Stimulated activated naive CD8-positive, alpha-beta T cell treated with anti-CD3 and anti-CD28 coated beads, Interleukin-15, Interleukin-2, amounts not matched to agents 100 ng/mL and 50 ng/mL, for 24 hours (primary cell): Measurements from ENCODE around the gene SUSD3.
"Not testable (repeated sequence)": the region's sequence is repeated elsewhere in the genome, so short reads cannot be mapped to it uniquely, and the experiment has no call there.

ENCODE experiments used
- H3K27ac Mint-ChIP-seq: one replicate; pipeline ENCODE4 v1.8.0; 2021; ENCODE audit warnings: mild to moderate bottlenecking, mixed read lengths
- H3K27me3 Mint-ChIP-seq: one replicate; pipeline ENCODE4 v1.8.0; 2021; ENCODE audit warnings: mixed read lengths
- H3K36me3 Mint-ChIP-seq: one replicate; pipeline ENCODE4 v1.8.0; 2021; ENCODE audit warnings: low read depth, mixed read lengths
- H3K4me1 Mint-ChIP-seq: one replicate; pipeline ENCODE4 v1.8.0; 2021; ENCODE audit warnings: low read depth, mixed read lengths
- H3K4me3 Mint-ChIP-seq: one replicate; pipeline ENCODE4 v1.8.0; 2021; ENCODE audit warnings: mild to moderate bottlenecking, mixed read lengths
- H3K9me3 Mint-ChIP-seq: one replicate; pipeline ENCODE4 v1.8.0; 2021; ENCODE audit warnings: mixed read lengths

Gene SUSD3

GRCh38 chr9:93111001-93111370, 52.5 kb downstream of the SUSD3 start:
- H3K4me3 Mint-ChIP-seq: no peak overlapping the region
- H3K27ac Mint-ChIP-seq: peak overlapping the region; percentile 29
- H3K27me3 Mint-ChIP-seq: no peaks in the 10 kb centered on the region
- peaks cover 1% of the 10 kb centered on the region for H3K9me3 Mint-ChIP-seq
- H3K36me3 Mint-ChIP-seq: peaks cover 10% of the 10 kb centered on the region
- H3K4me1 Mint-ChIP-seq: peaks cover 49% of the 10 kb centered on the region

GRCh38 chr9:93111371-93112115, 53.0 kb downstream of the SUSD3 start:
- Mint-ChIP-seq H3K27ac (no peak overlapping the region), H3K4me1 (peaks cover 45% of the 10 kb centered on the region), H3K36me3 (peaks cover 10% of the 10 kb centered on the region), H3K4me3 (no peak overlapping the region), H3K27me3 (no peaks in the 10 kb centered on the region), H3K9me3 (no peaks in the 10 kb centered on the region)

GRCh38 chr9:93112116-93112863, 53.8 kb downstream of the SUSD3 start:
- Mint-ChIP-seq H3K9me3 (no peaks in the 10 kb centered on the region), H3K27ac (no peak overlapping the region), H3K36me3 (peaks cover 10% of the 10 kb centered on the region), H3K4me3 (no peak overlapping the region), H3K27me3 (no peaks in the 10 kb centered on the region), H3K4me1 (peaks cover 37% of the 10 kb centered on the region)

- Mint-ChIP-seq H3K27me3 (no peaks in the 10 kb centered on the region), H3K36me3 (peaks cover 10% of the 10 kb centered on the region), H3K4me1 (peaks cover 31% of the 10 kb centered on the region), H3K27ac (no peak overlapping the region), H3K4me3 (no peak overlapping the region), H3K9me3 (no peaks in the 10 kb centered on the region)
Observed at GRCh38 chr9:93112864-93113389, 54.4 kb downstream of the SUSD3 start.

GRCh38 chr9:93114169-93114983, 55.9 kb downstream of the SUSD3 start:
- no peaks in the 10 kb centered on the region for H3K9me3 Mint-ChIP-seq
- no peak overlapping the region for H3K4me3 Mint-ChIP-seq

GRCh38 chr9:93114984-93115335, 56.5 kb downstream of the SUSD3 start:
- no peaks in the 10 kb centered on the region for H3K9me3 Mint-ChIP-seq

More at GRCh38 chr9:93114169-93114983, 55.9 kb downstream of the SUSD3 start:
- Mint-ChIP-seq H3K36me3 (peaks cover 5% of the 10 kb centered on the region), H3K27me3 (no peaks in the 10 kb centered on the region), H3K27ac (peak overlapping the region; percentile 70), H3K4me1 (peaks cover 21% of the 10 kb centered on the region)

GRCh38 chr9:93115486-93116071, 57.1 kb downstream of the SUSD3 start:
- Mint-ChIP-seq H3K27ac (no peak overlapping the region), H3K4me3 (no peak overlapping the region), H3K36me3 (peaks cover 9% of the 10 kb centered on the region), H3K27me3 (no peaks in the 10 kb centered on the region), H3K9me3 (no peaks in the 10 kb centered on the region), H3K4me1 (peaks cover 28% of the 10 kb centered on the region)

More at GRCh38 chr9:93114984-93115335, 56.5 kb downstream of the SUSD3 start:
- Mint-ChIP-seq H3K27me3 (no peaks in the 10 kb centered on the region), H3K27ac (peak overlapping the region; percentile 70), H3K4me3 (no peak overlapping the region), H3K36me3 (peaks cover 5% of the 10 kb centered on the region), H3K4me1 (peaks cover 22% of the 10 kb centered on the region)

- peaks cover 22% of the 10 kb centered on the region for H3K4me1 Mint-ChIP-seq
- no peak overlapping the region for H3K4me3 Mint-ChIP-seq
- H3K36me3 Mint-ChIP-seq: peaks cover 4% of the 10 kb centered on the region
- H3K27ac Mint-ChIP-seq: no peak overlapping the region
- H3K27me3 Mint-ChIP-seq: no peaks in the 10 kb centered on the region
- H3K9me3 Mint-ChIP-seq: no peaks in the 10 kb centered on the region
Observed at GRCh38 chr9:93116072-93116961, 57.8 kb downstream of the SUSD3 start.

GRCh38 chr9:93117521-93117920, 59.0 kb downstream of the SUSD3 start:
- H3K9me3 Mint-ChIP-seq, H3K27ac Mint-ChIP-seq, H3K36me3 Mint-ChIP-seq, H3K27me3 Mint-ChIP-seq, H3K4me3 Mint-ChIP-seq: not testable (repeated sequence)
- H3K4me1 Mint-ChIP-seq: peaks cover 22% of the 10 kb centered on the region

GRCh38 chr9:93117924-93118862, 59.7 kb downstream of the SUSD3 start:
- H3K27ac Mint-ChIP-seq: no peak overlapping the region
- H3K4me3 Mint-ChIP-seq: no peak overlapping the region
- peaks cover 4% of the 10 kb centered on the region for H3K36me3 Mint-ChIP-seq

GRCh38 chr9:93118863-93119702, 60.6 kb downstream of the SUSD3 start:
- peak overlapping the region; percentile 79 for H3K27ac Mint-ChIP-seq
- no peak overlapping the region for H3K4me3 Mint-ChIP-seq
- peaks cover 7% of the 10 kb centered on the region for H3K36me3 Mint-ChIP-seq
- no peaks in the 10 kb centered on the region for H3K27me3 Mint-ChIP-seq
- H3K4me1 Mint-ChIP-seq: peaks cover 22% of the 10 kb centered on the region
- H3K9me3 Mint-ChIP-seq: no peaks in the 10 kb centered on the region

More at GRCh38 chr9:93117924-93118862, 59.7 kb downstream of the SUSD3 start:
- H3K4me1 Mint-ChIP-seq: peaks cover 22% of the 10 kb centered on the region
- H3K27me3 Mint-ChIP-seq: no peaks in the 10 kb centered on the region
- no peaks in the 10 kb centered on the region for H3K9me3 Mint-ChIP-seq

GRCh38 chr9:93119703-93119952, 61.1 kb downstream of the SUSD3 start:
- Mint-ChIP-seq H3K27ac (peak overlapping the region; percentile 79), H3K27me3 (no peaks in the 10 kb centered on the region), H3K4me3 (no peak overlapping the region), H3K4me1 (peaks cover 21% of the 10 kb centered on the region), H3K9me3 (no peaks in the 10 kb centered on the region), H3K36me3 (peaks cover 12% of the 10 kb centered on the region)
